Measurements from ENCODE around the gene OR10A2.
"Not testable (repeated sequence)": the region's sequence is repeated elsewhere in the genome, so short reads cannot be mapped to it uniquely, and the experiment has no call there.

OR10A2 gene

GRCh38 chr11:6862961-6863360 lies at the start of gene OR10A2:
TSS of gene OR10A2 (plus strand) at chr11:6863057. CDS start at chr11:6869755, 6,698 bp downstream.
- DNase-seq (ENCODE audit: low read depth, low spot score), result no peak

GRCh38 chr11:6813656-6814055 lies 49.2 kb upstream of the OR10A2 start:
- DNase-seq (ENCODE audit: low read depth, low spot score), result no peak

GRCh38 chr11:6817694-6818093 lies 45.2 kb upstream of the OR10A2 start:
- peak; percentile 57 for DNase-seq (ENCODE audit: low read depth, low spot score)

- no peak for DNase-seq (ENCODE audit: low read depth, low spot score)
These were observed 43.9 kb upstream of the OR10A2 start for GRCh38 chr11:6818967-6819366.

- no peak for DNase-seq (ENCODE audit: low read depth, low spot score)
These were observed 38.6 kb upstream of the OR10A2 start for GRCh38 chr11:6824136-6824823.

- no peak for DNase-seq (ENCODE audit: low read depth, low spot score)
These were observed 37.6 kb upstream of the OR10A2 start for GRCh38 chr11:6825231-6825744.

GRCh38 chr11:6828103-6828502 lies 34.8 kb upstream of the OR10A2 start:
- DNase-seq (ENCODE audit: low read depth, low spot score), result no peak

GRCh38 chr11:6833356-6833755 lies 29.5 kb upstream of the OR10A2 start:
- DNase-seq (ENCODE audit: low read depth, low spot score), result no peak

- DNase-seq (ENCODE audit: low read depth, low spot score), result no peak
These were observed 28.8 kb upstream of the OR10A2 start for GRCh38 chr11:6834021-6834420.

GRCh38 chr11:6841694-6842093 lies 21.2 kb upstream of the OR10A2 start:
- no peak for DNase-seq (ENCODE audit: low read depth, low spot score)

- no peak for DNase-seq (ENCODE audit: low read depth, low spot score)
These were observed 19.2 kb upstream of the OR10A2 start for GRCh38 chr11:6843670-6844069.

- DNase-seq (ENCODE audit: low read depth, low spot score), result no peak
These were observed 18.5 kb upstream of the OR10A2 start for GRCh38 chr11:6844356-6844755.

- no peak for DNase-seq (ENCODE audit: low read depth, low spot score)
These were observed 17.5 kb upstream of the OR10A2 start, which contains the start of gene OR10A5 for GRCh38 chr11:6845383-6845782. TSS of gene OR10A5 (plus strand) at chr11:6845683. CDS start at chr11:6845683, 0 bp downstream.

GRCh38 chr11:6850526-6850925 lies 12.3 kb upstream of the OR10A2 start:
- DNase-seq (ENCODE audit: low read depth, low spot score), result no peak

- DNase-seq (ENCODE audit: low read depth, low spot score), result not testable (repeated sequence)
These were observed 8.1 kb upstream of the OR10A2 start for GRCh38 chr11:6854801-6855200.

- no peak for DNase-seq (ENCODE audit: low read depth, low spot score)
These were observed 6.8 kb upstream of the OR10A2 start for GRCh38 chr11:6855971-6856541.

GRCh38 chr11:6856871-6857270 lies 6.0 kb upstream of the OR10A2 start:
- no peak for DNase-seq (ENCODE audit: low read depth, low spot score)

- no peak for DNase-seq (ENCODE audit: low read depth, low spot score)
These were observed 1.6 kb downstream of the OR10A2 start for GRCh38 chr11:6864438-6864837.

- DNase-seq (ENCODE audit: low read depth, low spot score), result no peak
These were observed 8.4 kb downstream of the OR10A2 start for GRCh38 chr11:6871278-6871677.

- no peak for DNase-seq (ENCODE audit: low read depth, low spot score)
These were observed 12.9 kb downstream of the OR10A2 start for GRCh38 chr11:6875761-6876160.

- DNase-seq (ENCODE audit: low read depth, low spot score), result no peak
These were observed 13.5 kb downstream of the OR10A2 start, which contains the start of gene OR10A4 for GRCh38 chr11:6876325-6876724. TSS of gene OR10A4 (plus strand) at chr11:6876625. CDS start at chr11:6876648, 23 bp downstream.

GRCh38 chr11:6876914-6877313 lies 14.1 kb downstream of the OR10A2 start:
- DNase-seq (ENCODE audit: low read depth, low spot score), result no peak

GRCh38 chr11:6882751-6883150 lies 19.9 kb downstream of the OR10A2 start:
- DNase-seq (ENCODE audit: low read depth, low spot score), result no peak
